ENCODE measurements around the gene ABI3BP.

GRCh38 chr3:100966807-100967206, 26.4 kb downstream of the ABI3BP start:
- TF ChIP-seq CTCF (IDR thresholded peaks at IDR 0.05; ENCODE audit: insufficient read depth, low read length, poor library complexity, severe bottlenecking): no peak
- TF ChIP-seq EZH2phosphoT487 (conservative IDR thresholded peaks at IDR 0.05; ENCODE audit: low read length): no peak

Measured in SU-DHL-6 (cell line).